Epithelial cell of esophagus (primary cell): ENCODE data around the gene LIFR.

Experiments
- DNase-seq: peaks from one replicate; pipeline ENCODE4 v3.0.0; 2010; ENCODE audit warnings: low read depth
- H3K4me3 ChIP-seq: 2 replicates; pipeline ENCODE4 v1.5.1; 2011; ENCODE audit warnings: mild to moderate bottlenecking, low read length, control low read depth
- CTCF ChIP-seq: IDR thresholded peaks from 2 replicates; pipeline ENCODE4 v1.5.1; 2011; ENCODE audit warnings: low read depth, mild to moderate bottlenecking, low read length, control low read depth, inconsistent platforms; ENCODE audit not compliant: insufficient read depth; ENCODE audit errors: missing control alignments

The LIFR gene

GRCh38 chr5:38581597-38581996 lies 25.2 kb upstream of the LIFR start:
- no peak overlapping the region for H3K4me3 ChIP-seq
- DNase-seq: no peak
- TF ChIP-seq CTCF: no peak

- H3K4me3 ChIP-seq: no peak overlapping the region
These were observed 22.7 kb upstream of the LIFR start for GRCh38 chr5:38579105-38579504.

GRCh38 chr5:38576961-38577684 lies 20.7 kb upstream of the LIFR start:
- DNase-seq: no peak
- H3K4me3 ChIP-seq: no peak overlapping the region
- TF ChIP-seq CTCF: no peak

More at GRCh38 chr5:38579105-38579504, 22.7 kb upstream of the LIFR start:
- no peak for TF ChIP-seq CTCF
- no peak for DNase-seq

- H3K4me3 ChIP-seq: no peak overlapping the region
- no peak for TF ChIP-seq CTCF
- DNase-seq: no peak
These were observed 20.0 kb upstream of the LIFR start for GRCh38 chr5:38576442-38576841.

- no peak for DNase-seq
- H3K4me3 ChIP-seq: no peak overlapping the region
- no peak for TF ChIP-seq CTCF
These were observed 19.0 kb upstream of the LIFR start for GRCh38 chr5:38575476-38575875.

- DNase-seq: no peak
- H3K4me3 ChIP-seq: no peak overlapping the region
- TF ChIP-seq CTCF: no peak
These were observed 17.6 kb upstream of the LIFR start for GRCh38 chr5:38574009-38574408.

- DNase-seq: no peak
- no peak overlapping the region for H3K4me3 ChIP-seq
- no peak for TF ChIP-seq CTCF
These were observed 17.1 kb upstream of the LIFR start for GRCh38 chr5:38573521-38573920.
